ENCODE data around the gene SYN1. TPM values are rescaled to one million over a fixed set of nuclear protein-coding genes. Genes with fewer than 3 reads are reported as not detected.

Gene SYN1
- total and polyA plus RNA-seq, 12 donors: 7.0 to 16.3 (median 12.9) TPM

DNA sequence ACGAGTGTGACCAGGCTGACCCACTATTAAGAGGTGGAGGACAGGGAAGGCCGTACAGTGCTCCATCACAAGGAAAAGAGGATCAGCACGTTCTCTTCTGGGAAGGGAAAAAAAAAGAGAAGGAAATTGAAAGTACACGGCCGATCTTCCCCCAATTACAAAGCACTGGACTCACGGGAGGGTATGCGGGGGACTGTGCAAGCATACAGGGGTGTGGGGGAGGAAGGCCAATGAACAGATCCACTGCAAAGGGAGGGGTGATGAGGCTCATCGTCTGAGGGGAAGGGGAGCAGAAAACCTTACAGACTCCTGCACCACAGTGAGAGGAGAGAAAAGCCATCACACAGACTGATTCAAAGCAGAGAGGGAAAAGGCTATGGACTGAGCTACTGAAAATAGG is 29.6 kb upstream of the SYN1 start:
- no peak for ATAC-seq
- Histone ChIP-seq H3K36me3 (peaks cover 0 to 24% (median 0%) of the 10 kb centered on the region in 9 donors), H3K4me1 (peaks cover 0 to 33% (median 8%) of the 10 kb centered on the region in 9 donors), H3K9me3 (no peaks in the 10 kb centered on the region), H3K27me3 (no peaks in the 10 kb centered on the region), H3K27ac (peak overlapping the region in 1 of 10 donors; percentile 88), H3K4me3 (peak overlapping the region in 7 of 10 donors; percentile 46 to 78 (median 70))
- 20 to 34% methylated on average over 8 of the region's 8 CpGs for WGBS, 2 donors
- DNase-seq: no peak
- TF ChIP-seq CTCF (IDR thresholded peaks at IDR 0.05): no peak
- intact Hi-C loops (cut with DNase I): loop anchor here in 7 of 10 donors (5.0 to 10.0 kb wide), 4 partner anchors 74 to 376 kb away; partner anchors contain the start of gene ARAF (in 5 of the 7)

DNA sequence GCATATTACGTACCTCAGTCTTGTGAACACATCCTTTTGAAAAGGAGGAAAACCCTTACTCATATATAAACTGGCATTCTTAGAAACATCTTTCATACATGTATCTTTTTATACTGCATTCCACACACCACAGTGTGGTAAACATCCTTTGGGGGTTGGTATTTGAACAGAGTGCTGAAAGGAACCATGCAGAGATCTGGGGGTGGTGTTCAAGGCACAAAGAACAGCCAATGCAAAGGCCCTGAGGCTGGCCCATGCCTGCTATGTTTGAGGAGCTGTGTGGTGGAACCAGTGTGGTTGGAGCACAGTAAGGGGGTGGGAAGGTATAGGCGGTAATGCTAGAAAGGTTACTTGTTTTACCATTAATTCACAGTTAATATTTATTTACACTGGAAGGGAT is 28.7 kb upstream of the SYN1 start:
- ATAC-seq: no peak
- H3K27me3 ChIP-seq: no peaks in the 10 kb centered on the region
- 91 to 96% methylated on average over 2 of the region's 2 CpGs for WGBS, 2 donors
- no peak for TF ChIP-seq CTCF (IDR thresholded peaks at IDR 0.05)
- H3K27ac ChIP-seq: no peak overlapping the region
- no peaks in the 10 kb centered on the region for H3K9me3 ChIP-seq
- intact Hi-C loops (cut with DNase I): loop anchor here in 7 of 10 donors (5.0 to 10.0 kb wide), 4 partner anchors 74 to 376 kb away; partner anchors contain the start of gene ARAF (in 5 of the 7)
- DNase-seq: no peak
- peaks cover 0 to 16% (median 0%) of the 10 kb centered on the region in 9 donors for H3K36me3 ChIP-seq
- no peak overlapping the region for H3K4me3 ChIP-seq
- peaks cover 0 to 42% (median 12%) of the 10 kb centered on the region in 9 donors for H3K4me1 ChIP-seq

DNA sequence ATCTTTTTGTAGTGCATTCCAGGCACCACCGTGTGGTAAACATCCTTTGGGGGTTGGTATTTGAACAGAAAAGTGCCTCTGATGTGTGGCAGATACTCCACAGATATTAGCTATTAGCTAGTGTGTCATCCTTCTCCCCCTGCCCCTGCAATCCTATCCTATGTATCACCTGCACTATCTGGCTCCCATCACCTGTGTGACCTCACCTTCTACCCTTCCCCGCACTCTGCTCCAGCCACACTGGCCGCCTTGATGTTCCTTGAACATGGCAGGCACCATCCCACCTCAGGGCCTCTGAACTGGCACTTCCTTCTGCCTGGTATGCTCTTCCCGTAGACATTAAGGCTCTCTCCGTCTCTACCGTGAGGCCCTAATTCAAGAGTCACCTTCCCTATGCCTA is 27.0 kb upstream of the SYN1 start:
- DNase-seq (no peak), ATAC-seq (no peak)
- Histone ChIP-seq H3K27ac (no peak overlapping the region), H3K4me1 (peaks cover 0 to 38% (median 12%) of the 10 kb centered on the region in 9 donors), H3K9me3 (no peaks in the 10 kb centered on the region), H3K4me3 (no peak overlapping the region), H3K36me3 (peaks cover 0 to 7% (median 0%) of the 10 kb centered on the region in 9 donors), H3K27me3 (no peaks in the 10 kb centered on the region)
- 77 to 78% methylated on average over 6 of the region's 6 CpGs for WGBS, 2 donors
- intact Hi-C loops (cut with DNase I): loop anchor here in 7 of 10 donors (5.0 to 10.0 kb wide), 4 partner anchors 72 to 378 kb away; partner anchors contain the start of gene ARAF (in 5 of the 7)
- no peak for TF ChIP-seq CTCF (IDR thresholded peaks at IDR 0.05)

GRCh38 chrX:47645530-47645929 is 25.9 kb upstream of the SYN1 start:
- DNase-seq (no peak), ATAC-seq (no peak)
- TF ChIP-seq CTCF (IDR thresholded peaks at IDR 0.05): no peak
- Histone ChIP-seq H3K27me3 (no peaks in the 10 kb centered on the region), H3K9me3 (no peaks in the 10 kb centered on the region), H3K4me3 (no peak overlapping the region), H3K36me3 (peaks cover 0 to 18% (median 3%) of the 10 kb centered on the region in 9 donors), H3K27ac (no peak overlapping the region), H3K4me1 (peaks cover 0 to 32% (median 10%) of the 10 kb centered on the region in 9 donors)
- intact Hi-C loops (cut with DNase I): loop anchor here in 7 of 10 donors (2.0 to 10.0 kb wide), 5 partner anchors 71 to 379 kb away; partner anchors contain the start of gene ARAF (in 5 of the 7)
- 81% methylated on average over 10 of the region's 10 CpGs for WGBS, 2 donors
